ENCODE measurements around the gene CCDC188. TPM values are rescaled to one million over a fixed set of nuclear protein-coding genes. Genes with fewer than 3 reads are reported as not detected.

CCDC188 gene
- total RNA-seq, 2 donors from 2014 or later, result 0.32 to 0.77 TPM

- Mint-ChIP-seq H3K9me3 (no peaks in the 10 kb centered on the region), H3K4me3 (peak overlapping the region; percentile 28), H3K27ac (no peak overlapping the region), H3K4me1 (no peaks in the 10 kb centered on the region), H3K27me3 (no peaks in the 10 kb centered on the region), H3K36me3 (ENCODE audit: low read depth) (peaks cover 30% of the 10 kb centered on the region)
- no peak for ATAC-seq (replicated peaks)
Measured at GRCh38 chr22:20130319-20130718, 20.5 kb downstream of the CCDC188 start.

GRCh38 chr22:20129747-20130014 lies 21.2 kb downstream of the CCDC188 start:
- Mint-ChIP-seq H3K4me3 (no peak overlapping the region), H3K27me3 (no peaks in the 10 kb centered on the region), H3K4me1 (no peaks in the 10 kb centered on the region), H3K36me3 (ENCODE audit: low read depth) (peaks cover 37% of the 10 kb centered on the region), H3K9me3 (no peaks in the 10 kb centered on the region), H3K27ac (no peak overlapping the region)
- no peak for ATAC-seq (replicated peaks)

- Mint-ChIP-seq H3K27ac (peak overlapping the region; percentile 20), H3K27me3 (no peaks in the 10 kb centered on the region), H3K9me3 (no peaks in the 10 kb centered on the region), H3K36me3 (ENCODE audit: low read depth) (peaks cover 42% of the 10 kb centered on the region), H3K4me1 (no peaks in the 10 kb centered on the region), H3K4me3 (no peak overlapping the region)
- ATAC-seq (replicated peaks), result peak; percentile 47
Measured at GRCh38 chr22:20128902-20129746, 21.7 kb downstream of the CCDC188 start.

GRCh38 chr22:20128619-20128901 lies 22.3 kb downstream of the CCDC188 start:
- Mint-ChIP-seq H3K4me1 (no peaks in the 10 kb centered on the region), H3K9me3 (no peaks in the 10 kb centered on the region), H3K27ac (peak overlapping the region; percentile 20), H3K27me3 (no peaks in the 10 kb centered on the region), H3K36me3 (ENCODE audit: low read depth) (peaks cover 48% of the 10 kb centered on the region), H3K4me3 (no peak overlapping the region)
- no peak for ATAC-seq (replicated peaks)

GRCh38 chr22:20127869-20128618 lies 22.8 kb downstream of the CCDC188 start:
- no peaks in the 10 kb centered on the region for H3K4me1 Mint-ChIP-seq
- no peak overlapping the region for H3K4me3 Mint-ChIP-seq
- no peaks in the 10 kb centered on the region for H3K9me3 Mint-ChIP-seq
- H3K27ac Mint-ChIP-seq, result no peak overlapping the region
- H3K36me3 Mint-ChIP-seq (ENCODE audit: low read depth), result peaks cover 53% of the 10 kb centered on the region
- no peak for ATAC-seq (replicated peaks)
- no peaks in the 10 kb centered on the region for H3K27me3 Mint-ChIP-seq

- Mint-ChIP-seq H3K27me3 (no peaks in the 10 kb centered on the region), H3K36me3 (ENCODE audit: low read depth) (peaks cover 59% of the 10 kb centered on the region), H3K4me1 (no peaks in the 10 kb centered on the region), H3K27ac (no peak overlapping the region), H3K4me3 (no peak overlapping the region), H3K9me3 (no peaks in the 10 kb centered on the region)
- no peak for ATAC-seq (replicated peaks)
Measured at GRCh38 chr22:20127318-20127868, 23.5 kb downstream of the CCDC188 start.

GRCh38 chr22:20126284-20127029 lies 24.4 kb downstream of the CCDC188 start:
- ATAC-seq (replicated peaks), result no peak
- H3K27me3 Mint-ChIP-seq, result no peaks in the 10 kb centered on the region
- no peak overlapping the region for H3K27ac Mint-ChIP-seq
- no peaks in the 10 kb centered on the region for H3K9me3 Mint-ChIP-seq
- peaks cover 68% of the 10 kb centered on the region for H3K36me3 Mint-ChIP-seq (ENCODE audit: low read depth)
- no peaks in the 10 kb centered on the region for H3K4me1 Mint-ChIP-seq
- H3K4me3 Mint-ChIP-seq, result no peak overlapping the region

- peaks cover 78% of the 10 kb centered on the region for H3K36me3 Mint-ChIP-seq (ENCODE audit: low read depth)
- H3K27me3 Mint-ChIP-seq, result no peaks in the 10 kb centered on the region
- no peak overlapping the region for H3K27ac Mint-ChIP-seq
- H3K4me1 Mint-ChIP-seq, result no peaks in the 10 kb centered on the region
- no peaks in the 10 kb centered on the region for H3K9me3 Mint-ChIP-seq
- no peak for ATAC-seq (replicated peaks)
- H3K4me3 Mint-ChIP-seq, result no peak overlapping the region
Measured at GRCh38 chr22:20125201-20126174, 25.4 kb downstream of the CCDC188 start.

- Mint-ChIP-seq H3K4me3 (no peak overlapping the region), H3K9me3 (no peaks in the 10 kb centered on the region), H3K27ac (peak overlapping the region; percentile 33), H3K36me3 (ENCODE audit: low read depth) (peaks cover 91% of the 10 kb centered on the region), H3K27me3 (no peaks in the 10 kb centered on the region), H3K4me1 (no peaks in the 10 kb centered on the region)
- no peak for ATAC-seq (replicated peaks)
Measured at GRCh38 chr22:20124083-20124787, 26.6 kb downstream of the CCDC188 start.

- Mint-ChIP-seq H3K27ac (peak overlapping the region; percentile 33), H3K9me3 (no peaks in the 10 kb centered on the region), H3K36me3 (ENCODE audit: low read depth) (peaks cover 98% of the 10 kb centered on the region), H3K4me3 (no peak overlapping the region), H3K27me3 (no peaks in the 10 kb centered on the region), H3K4me1 (peaks cover 4% of the 10 kb centered on the region)
- ATAC-seq (replicated peaks), result no peak
Measured at GRCh38 chr22:20123366-20124082, 27.3 kb downstream of the CCDC188 start.

GRCh38 chr22:20121856-20122415 lies 28.9 kb downstream of the CCDC188 start:
- peaks cover 97% of the 10 kb centered on the region for H3K36me3 Mint-ChIP-seq (ENCODE audit: low read depth)
- no peak overlapping the region for H3K27ac Mint-ChIP-seq
- H3K27me3 Mint-ChIP-seq, result no peaks in the 10 kb centered on the region
- H3K4me1 Mint-ChIP-seq, result peaks cover 4% of the 10 kb centered on the region
- H3K9me3 Mint-ChIP-seq, result no peaks in the 10 kb centered on the region
- peak overlapping the region; percentile 16 for H3K4me3 Mint-ChIP-seq
- no peak for ATAC-seq (replicated peaks)

- Mint-ChIP-seq H3K4me1 (peaks cover 9% of the 10 kb centered on the region), H3K4me3 (peak overlapping the region; percentile 86), H3K27ac (peak overlapping the region; percentile 90), H3K27me3 (no peaks in the 10 kb centered on the region), H3K9me3 (no peaks in the 10 kb centered on the region), H3K36me3 (ENCODE audit: low read depth) (peaks cover 90% of the 10 kb centered on the region)
- ATAC-seq (replicated peaks), result no peak
Measured at GRCh38 chr22:20118300-20119020, 32.4 kb downstream of the CCDC188 start.

Measured in activated T-helper 17 cell treated with anti-CD3 and anti-CD28 coated beads, Interleukin-2, amount 50 U/mL, for 72 hours (primary cell).